GM12873 (cell line): Measurements from ENCODE around the gene SDC4.

ENCODE experiments used
- CTCF ChIP-seq: IDR thresholded peaks from 2 replicates; pipeline ENCODE4 v1.5.1; 2012; ENCODE audit warnings: low read depth, mild to moderate bottlenecking, moderate library complexity, low read length, control low read depth; ENCODE audit not compliant: insufficient read depth; ENCODE audit errors: missing control alignments

SDC4 gene

GRCh38 chr20:45354423-45355208 lies 6.4 kb upstream of the SDC4 start:
- TF ChIP-seq CTCF = no peak

GRCh38 chr20:45353746-45354145 lies 5.5 kb upstream of the SDC4 start:
- TF ChIP-seq CTCF = no peak

- TF ChIP-seq CTCF = no peak
Measured at GRCh38 chr20:45352729-45353128, 4.5 kb upstream of the SDC4 start.

- TF ChIP-seq CTCF = no peak
Measured at GRCh38 chr20:45350217-45350616, 2.0 kb upstream of the SDC4 start.

- TF ChIP-seq CTCF = no peak
Measured at GRCh38 chr20:45347297-45347935, 808 bp downstream of the SDC4 start.

- no peak for TF ChIP-seq CTCF
Measured at GRCh38 chr20:45346851-45347250, 1.4 kb downstream of the SDC4 start.

- no peak for TF ChIP-seq CTCF
Measured at GRCh38 chr20:45346291-45346718, 1.9 kb downstream of the SDC4 start.
